ENCODE data around the gene CCDC12.

Gene CCDC12

DNA sequence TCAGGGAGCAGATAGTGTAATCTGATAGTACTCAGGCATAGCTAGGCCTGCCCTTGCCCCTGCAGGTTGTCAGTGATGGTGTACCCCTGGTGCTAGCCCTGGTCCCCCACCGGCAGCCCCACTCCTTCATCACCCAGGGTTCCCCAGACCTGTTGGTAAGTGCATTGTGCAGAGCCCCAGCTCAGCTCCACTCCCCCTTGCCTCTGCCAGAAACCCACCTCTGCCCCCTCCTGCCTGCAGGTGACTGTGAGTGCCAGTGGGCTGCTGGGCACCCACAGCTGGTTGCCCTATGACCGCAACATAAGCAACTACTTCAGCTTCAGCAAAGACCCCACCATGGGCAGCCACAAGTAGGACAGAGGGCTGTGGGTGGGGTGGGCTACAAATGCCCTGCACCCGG, 30.5 kb upstream of the CCDC12 start:
- DNase-seq = no peak

GRCh38 chr3:47006145-47006651, 29.7 kb upstream of the CCDC12 start:
- no peak for DNase-seq

- no peak for DNase-seq
Observed at GRCh38 chr3:47005212-47006144, 28.9 kb upstream of the CCDC12 start.

GRCh38 chr3:47004369-47005211, 28.0 kb upstream of the CCDC12 start:
- DNase-seq = no peak

- no peak for DNase-seq
Observed at GRCh38 chr3:47003461-47004368, 27.2 kb upstream of the CCDC12 start.

- no peak for DNase-seq
Observed at GRCh38 chr3:47003056-47003410, 26.5 kb upstream of the CCDC12 start.

- DNase-seq = no peak
Observed at GRCh38 chr3:47002171-47003055, 25.9 kb upstream of the CCDC12 start.

DNA sequence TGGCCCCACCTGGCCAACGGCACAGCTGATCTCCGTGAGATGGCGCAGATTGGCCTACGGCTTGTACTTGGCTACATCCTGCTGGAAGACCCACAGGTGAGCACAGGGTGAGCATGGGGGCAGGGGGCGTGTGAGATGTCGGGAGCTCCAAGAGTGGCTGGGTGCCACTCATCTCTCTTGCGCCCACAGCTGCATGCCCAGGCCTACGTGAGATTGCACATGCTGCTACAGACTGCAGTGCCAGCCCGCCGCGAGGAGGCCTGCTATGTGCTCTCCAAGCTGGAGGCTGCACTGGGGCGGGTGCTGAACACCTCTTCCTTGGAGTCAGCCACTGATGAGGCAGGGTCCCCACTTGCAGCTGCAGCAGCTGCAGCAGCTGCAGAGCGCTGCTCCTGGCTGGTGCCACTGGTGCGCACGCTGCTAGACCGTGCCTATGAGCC, 25.2 kb upstream of the CCDC12 start:
- DNase-seq = no peak

GRCh38 chr3:47000922-47001730, 24.6 kb upstream of the CCDC12 start:
- no peak for DNase-seq

GRCh38 chr3:47000198-47000815, 23.8 kb upstream of the CCDC12 start:
- DNase-seq = peak; percentile 26

DNA sequence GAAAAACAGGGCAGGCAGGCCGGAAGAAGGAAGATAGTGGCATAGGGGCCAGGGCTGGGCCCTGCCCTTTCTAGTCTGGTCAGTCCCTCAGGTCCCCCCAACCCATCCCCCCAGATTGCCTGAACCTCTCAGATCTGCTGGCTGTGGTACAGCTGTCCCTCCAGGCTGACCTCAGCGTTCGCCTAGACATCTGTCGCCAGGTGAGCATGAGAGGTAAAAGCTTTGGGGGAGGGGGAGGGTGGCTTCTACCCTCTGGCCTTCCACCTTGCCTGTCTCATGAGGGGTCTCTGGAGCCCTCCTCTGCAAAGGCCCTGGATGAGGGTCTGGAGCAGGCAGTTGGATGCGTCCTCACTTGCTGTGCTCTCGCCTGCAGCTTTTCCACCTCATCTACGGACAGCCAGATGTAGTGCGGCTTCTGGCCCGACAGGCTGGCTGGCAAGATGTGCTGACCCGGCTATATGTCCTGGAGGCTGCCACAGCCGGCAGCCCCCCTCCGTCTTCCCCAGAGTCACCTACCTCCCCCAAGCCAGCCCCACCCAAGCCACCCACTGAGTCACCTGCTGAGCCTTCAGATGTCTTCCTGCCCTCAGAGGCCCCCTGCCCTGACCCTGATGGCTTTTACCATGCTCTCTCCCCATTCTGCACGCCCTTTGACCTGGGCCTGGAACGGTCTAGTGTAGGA, 23.1 kb upstream of the CCDC12 start:
- DNase-seq = no peak

GRCh38 chr3:46998852-46999515, 22.4 kb upstream of the CCDC12 start:
- no peak for DNase-seq

GRCh38 chr3:46998121-46998851, 21.7 kb upstream of the CCDC12 start:
- DNase-seq = peak; percentile 65

DNA sequence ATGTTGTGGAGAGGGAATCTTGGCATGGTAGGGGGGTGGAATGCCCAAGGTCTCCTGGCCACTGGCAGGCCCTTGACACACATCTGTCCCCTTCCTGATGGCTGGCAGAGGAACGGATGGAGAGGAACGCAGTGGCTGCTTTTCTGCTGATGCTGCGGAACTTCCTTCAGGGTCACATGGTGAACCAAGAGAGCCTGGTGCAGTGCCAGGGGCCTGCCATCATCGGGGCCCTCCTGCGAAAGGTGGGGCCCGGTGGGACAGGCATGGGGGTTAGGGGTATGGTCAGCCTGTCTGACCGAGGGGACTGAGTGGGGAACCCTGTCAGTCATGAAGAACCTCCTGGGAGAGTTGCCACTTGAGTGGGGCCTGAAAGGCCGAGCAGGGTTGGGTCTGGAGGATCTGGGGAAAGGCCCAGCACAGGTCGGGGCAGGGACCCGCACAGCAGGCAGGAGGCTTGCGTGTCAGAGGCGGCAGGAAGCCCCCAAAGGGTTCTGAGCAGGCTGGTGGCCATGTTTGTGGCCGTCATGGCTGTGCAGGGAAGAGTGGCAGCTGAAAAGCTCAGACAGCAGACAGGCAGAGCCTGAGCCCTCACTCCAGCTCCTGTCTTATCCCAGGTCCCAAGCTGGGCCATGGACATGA, 21.0 kb upstream of the CCDC12 start:
- no peak for DNase-seq

DNA sequence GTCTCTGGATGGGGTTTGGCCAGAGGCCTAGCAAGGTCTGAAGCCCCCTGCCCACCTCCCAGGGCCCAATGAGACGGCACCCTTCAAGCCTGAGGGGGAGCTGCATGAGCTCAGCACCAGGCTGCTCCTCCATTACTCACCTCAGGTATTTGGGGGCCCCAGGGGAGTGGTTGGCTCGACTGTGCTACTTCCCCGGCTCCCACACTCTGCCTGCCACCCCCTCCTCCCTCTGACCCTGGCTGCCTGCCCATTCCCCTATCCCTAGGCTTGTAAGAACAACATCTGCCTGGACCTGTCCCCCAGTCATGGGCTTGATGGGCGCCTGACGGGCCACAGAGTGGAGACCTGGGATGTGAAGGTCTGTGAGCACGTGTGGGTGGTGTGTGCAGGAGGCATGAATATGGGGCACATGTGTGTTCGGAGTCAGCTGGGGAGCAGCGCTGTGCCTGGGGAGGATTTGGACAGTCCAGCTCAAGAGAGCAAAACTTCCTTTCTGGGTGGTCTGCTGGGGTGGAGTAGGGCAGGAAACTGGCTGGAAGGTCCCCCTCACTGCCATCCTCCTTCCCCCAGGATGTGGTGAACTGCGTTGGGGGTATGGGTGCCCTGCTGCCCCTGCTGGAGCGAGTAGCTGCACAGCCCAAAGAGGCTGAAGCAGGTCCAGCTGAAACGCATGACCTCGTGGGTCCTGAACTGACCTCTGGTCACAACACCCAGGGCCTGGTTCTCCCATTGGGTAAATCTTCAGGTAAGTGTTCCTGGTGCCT, 20.3 kb upstream of the CCDC12 start:
- DNase-seq = no peak

- no peak for DNase-seq
Observed at GRCh38 chr3:46995901-46996562, 19.5 kb upstream of the CCDC12 start.

Data from inflammatory macrophage treated with lipopolysaccharide for 4 hours (primary cell).